ENCODE data around the gene PPIA. TPM values are rescaled to one million over a fixed set of nuclear protein-coding genes. Genes with fewer than 3 reads are reported as not detected.

The PPIA gene
- total and polyA plus RNA-seq, 9 donors = 718 to 1,341 (median 860) TPM

- Histone ChIP-seq H3K36me3 (ENCODE audit: control insufficient read depth, insufficient read depth, low read length) (peaks cover 20% of the 10 kb centered on the region), H3K4me3 (ENCODE audit: low read length) (no peak overlapping the region), H3K27me3 (ENCODE audit: control insufficient read depth, insufficient read depth, low read length) (no peaks in the 10 kb centered on the region), H3K27ac (ENCODE audit: low read length) (no peak overlapping the region), H3K4me1 (ENCODE audit: control insufficient read depth, insufficient read depth, low read length) (peaks cover 61% of the 10 kb centered on the region), H3K9me3 (replicated peaks; ENCODE audit: control insufficient read depth, low read depth, low read length) (no peaks in the 10 kb centered on the region)
- no peak for DNase-seq
- 80% methylated on average over 1 of the region's 2 CpGs for WGBS (ENCODE audit: insufficient coverage)
These were observed 43.7 kb upstream of the PPIA start for GRCh38 chr7:44752822-44753221.

GRCh38 chr7:44754802-44755697 is 41.4 kb upstream of the PPIA start:
- H3K27me3 ChIP-seq (ENCODE audit: control insufficient read depth, insufficient read depth, low read length) = no peaks in the 10 kb centered on the region
- H3K4me3 ChIP-seq (ENCODE audit: low read length) = no peak overlapping the region
- no peak overlapping the region for H3K27ac ChIP-seq (ENCODE audit: low read length)
- no peaks in the 10 kb centered on the region for H3K9me3 ChIP-seq (replicated peaks; ENCODE audit: control insufficient read depth, low read depth, low read length)
- WGBS (ENCODE audit: insufficient coverage) = 97% methylated on average over 7 of the region's 11 CpGs
- peaks cover 54% of the 10 kb centered on the region for H3K4me1 ChIP-seq (ENCODE audit: control insufficient read depth, insufficient read depth, low read length)
- peaks cover 32% of the 10 kb centered on the region for H3K36me3 ChIP-seq (ENCODE audit: control insufficient read depth, insufficient read depth, low read length)
- DNase-seq = no peak

GRCh38 chr7:44755698-44756627 is 40.5 kb upstream of the PPIA start:
- Histone ChIP-seq H3K27me3 (ENCODE audit: control insufficient read depth, insufficient read depth, low read length) (no peaks in the 10 kb centered on the region), H3K9me3 (replicated peaks; ENCODE audit: control insufficient read depth, low read depth, low read length) (no peaks in the 10 kb centered on the region), H3K27ac (ENCODE audit: low read length) (peak overlapping the region; percentile 38), H3K4me1 (ENCODE audit: control insufficient read depth, insufficient read depth, low read length) (peaks cover 45% of the 10 kb centered on the region), H3K36me3 (ENCODE audit: control insufficient read depth, insufficient read depth, low read length) (peaks cover 32% of the 10 kb centered on the region), H3K4me3 (ENCODE audit: low read length) (no peak overlapping the region)
- DNase-seq = no peak
- 55% methylated on average over 12 of the region's 17 CpGs for WGBS (ENCODE audit: insufficient coverage)

- Histone ChIP-seq H3K27ac (ENCODE audit: low read length) (peak overlapping the region; percentile 53), H3K9me3 (replicated peaks; ENCODE audit: control insufficient read depth, low read depth, low read length) (no peaks in the 10 kb centered on the region), H3K4me1 (ENCODE audit: control insufficient read depth, insufficient read depth, low read length) (peaks cover 40% of the 10 kb centered on the region), H3K27me3 (ENCODE audit: control insufficient read depth, insufficient read depth, low read length) (no peaks in the 10 kb centered on the region), H3K4me3 (ENCODE audit: low read length) (no peak overlapping the region), H3K36me3 (ENCODE audit: control insufficient read depth, insufficient read depth, low read length) (peaks cover 34% of the 10 kb centered on the region)
- no peak for DNase-seq
- WGBS (ENCODE audit: insufficient coverage) = 71% methylated on average over 11 of the region's 12 CpGs
These were observed 39.6 kb upstream of the PPIA start for GRCh38 chr7:44756904-44757303.

- no peaks in the 10 kb centered on the region for H3K9me3 ChIP-seq (replicated peaks; ENCODE audit: control insufficient read depth, low read depth, low read length)
- WGBS (ENCODE audit: insufficient coverage) = 8% methylated on average over 7 of the region's 10 CpGs
- peak overlapping the region; percentile 53 for H3K27ac ChIP-seq (ENCODE audit: low read length)
- no peak overlapping the region for H3K4me3 ChIP-seq (ENCODE audit: low read length)
- peaks cover 38% of the 10 kb centered on the region for H3K36me3 ChIP-seq (ENCODE audit: control insufficient read depth, insufficient read depth, low read length)
- no peaks in the 10 kb centered on the region for H3K27me3 ChIP-seq (ENCODE audit: control insufficient read depth, insufficient read depth, low read length)
- H3K4me1 ChIP-seq (ENCODE audit: control insufficient read depth, insufficient read depth, low read length) = peaks cover 43% of the 10 kb centered on the region
- peak; percentile 91 for DNase-seq
These were observed 39.2 kb upstream of the PPIA start for GRCh38 chr7:44757311-44757710.

DNA sequence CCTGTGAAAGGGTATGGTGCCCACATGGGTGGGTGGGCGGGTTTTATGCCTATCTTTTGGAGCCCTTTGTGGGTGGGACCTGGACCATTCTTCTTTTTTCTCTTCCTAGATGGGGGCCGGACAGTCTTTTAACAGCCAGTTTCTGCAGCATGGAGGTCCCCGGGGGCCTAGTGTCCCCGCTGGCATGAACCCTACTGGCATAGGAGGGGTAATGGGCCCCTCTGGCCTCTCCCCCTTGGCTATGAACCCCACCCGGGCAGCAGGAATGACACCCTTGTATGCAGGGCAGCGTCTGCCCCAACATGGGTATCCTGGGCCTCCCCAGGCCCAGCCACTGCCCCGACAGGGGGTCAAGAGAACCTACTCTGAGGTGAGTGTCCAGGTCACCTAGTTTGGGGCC is 38.7 kb upstream of the PPIA start:
- DNase-seq = no peak
- Histone ChIP-seq H3K4me3 (ENCODE audit: low read length) (no peak overlapping the region), H3K36me3 (ENCODE audit: control insufficient read depth, insufficient read depth, low read length) (peaks cover 42% of the 10 kb centered on the region), H3K27me3 (ENCODE audit: control insufficient read depth, insufficient read depth, low read length) (no peaks in the 10 kb centered on the region), H3K27ac (ENCODE audit: low read length) (no peak overlapping the region), H3K9me3 (replicated peaks; ENCODE audit: control insufficient read depth, low read depth, low read length) (no peaks in the 10 kb centered on the region), H3K4me1 (ENCODE audit: control insufficient read depth, insufficient read depth, low read length) (peaks cover 47% of the 10 kb centered on the region)
- 74% methylated on average over 6 of the region's 7 CpGs for WGBS (ENCODE audit: insufficient coverage)

DNA sequence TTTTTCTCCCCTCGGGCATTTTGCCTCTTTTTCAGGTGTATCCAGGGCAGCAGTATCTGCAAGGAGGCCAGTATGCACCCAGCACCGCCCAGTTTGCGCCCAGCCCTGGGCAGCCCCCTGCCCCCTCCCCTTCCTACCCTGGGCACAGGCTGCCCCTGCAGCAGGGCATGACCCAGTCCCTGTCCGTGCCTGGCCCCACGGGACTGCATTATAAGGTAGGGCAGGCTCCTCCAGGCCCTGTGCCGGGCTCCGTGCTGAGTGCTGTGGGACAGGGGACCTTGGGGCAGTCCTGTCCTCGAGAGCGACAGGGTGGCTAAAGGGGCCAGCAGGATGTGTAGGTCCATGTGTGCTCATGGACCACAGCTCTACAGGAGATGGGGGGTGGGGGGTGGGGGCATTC is 37.2 kb upstream of the PPIA start:
- Histone ChIP-seq H3K9me3 (replicated peaks; ENCODE audit: control insufficient read depth, low read depth, low read length) (no peaks in the 10 kb centered on the region), H3K4me1 (ENCODE audit: control insufficient read depth, insufficient read depth, low read length) (peaks cover 48% of the 10 kb centered on the region), H3K36me3 (ENCODE audit: control insufficient read depth, insufficient read depth, low read length) (peaks cover 57% of the 10 kb centered on the region), H3K4me3 (ENCODE audit: low read length) (no peak overlapping the region), H3K27me3 (ENCODE audit: control insufficient read depth, insufficient read depth, low read length) (no peaks in the 10 kb centered on the region), H3K27ac (ENCODE audit: low read length) (no peak overlapping the region)
- WGBS (ENCODE audit: insufficient coverage) = 97% methylated on average over 6 of the region's 9 CpGs
- no peak for DNase-seq

DNA sequence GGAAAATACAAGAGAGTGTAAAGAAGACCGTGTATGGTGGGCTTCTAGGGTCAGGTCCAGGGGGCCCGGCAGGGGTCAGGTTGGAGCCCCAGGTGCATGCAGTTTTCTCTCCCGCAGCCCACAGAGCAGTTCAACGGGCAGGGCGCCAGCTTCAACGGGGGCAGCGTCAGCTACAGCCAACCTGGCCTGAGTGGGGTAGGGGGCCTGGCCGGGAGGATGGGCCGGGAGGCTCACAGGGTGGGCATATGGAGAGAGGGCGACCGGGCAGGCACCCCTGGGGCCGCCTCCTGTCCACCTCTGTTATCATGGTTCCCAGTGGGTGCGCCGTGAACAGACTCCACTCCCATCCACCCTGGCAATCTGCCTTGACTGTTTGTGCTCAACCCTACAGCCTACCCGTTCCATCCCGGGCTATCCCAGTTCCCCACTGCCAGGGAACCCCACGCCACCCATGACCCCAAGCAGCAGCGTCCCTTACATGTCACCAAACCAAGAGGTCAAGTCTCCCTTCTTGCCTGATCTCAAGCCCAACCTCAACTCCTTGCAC is 36.4 kb upstream of the PPIA start:
- H3K27me3 ChIP-seq (ENCODE audit: control insufficient read depth, insufficient read depth, low read length) = no peaks in the 10 kb centered on the region
- WGBS (ENCODE audit: insufficient coverage) = 88% methylated on average over 14 of the region's 18 CpGs
- H3K36me3 ChIP-seq (ENCODE audit: control insufficient read depth, insufficient read depth, low read length) = peaks cover 66% of the 10 kb centered on the region
- no peak overlapping the region for H3K4me3 ChIP-seq (ENCODE audit: low read length)
- DNase-seq = no peak
- H3K27ac ChIP-seq (ENCODE audit: low read length) = no peak overlapping the region
- H3K9me3 ChIP-seq (replicated peaks; ENCODE audit: control insufficient read depth, low read depth, low read length) = no peaks in the 10 kb centered on the region
- peaks cover 39% of the 10 kb centered on the region for H3K4me1 ChIP-seq (ENCODE audit: control insufficient read depth, insufficient read depth, low read length)

- H3K27ac ChIP-seq (ENCODE audit: low read length) = no peak overlapping the region
- H3K4me3 ChIP-seq (ENCODE audit: low read length) = no peak overlapping the region
These were observed 35.0 kb upstream of the PPIA start for GRCh38 chr7:44761207-44762161.

More at GRCh38 chr7:44761207-44762161, 35.0 kb upstream of the PPIA start:
- Histone ChIP-seq H3K9me3 (replicated peaks; ENCODE audit: control insufficient read depth, low read depth, low read length) (no peaks in the 10 kb centered on the region), H3K27me3 (ENCODE audit: control insufficient read depth, insufficient read depth, low read length) (no peaks in the 10 kb centered on the region), H3K36me3 (ENCODE audit: control insufficient read depth, insufficient read depth, low read length) (peaks cover 79% of the 10 kb centered on the region), H3K4me1 (ENCODE audit: control insufficient read depth, insufficient read depth, low read length) (peaks cover 29% of the 10 kb centered on the region)
- no peak for DNase-seq
- 79% methylated on average over 40 of the region's 48 CpGs for WGBS (ENCODE audit: insufficient coverage)

All from muscle of leg (tissue), 11 donors.